GM18499 (cell line): Measurements from ENCODE around the gene HYAL3.
"Not testable (repeated sequence)": the region's sequence is repeated elsewhere in the genome, so short reads cannot be mapped to it uniquely, and the experiment has no call there.

Experiments
- ATAC-seq: cut with Tn5 transposase; IDR thresholded peaks from one replicate; pipeline ENCODE4 v1.9.1; 2021; ENCODE audit warnings: moderate number of reproducible peaks; ENCODE audit not compliant: insufficient read depth, unreplicated experiment

HYAL3 gene

DNA sequence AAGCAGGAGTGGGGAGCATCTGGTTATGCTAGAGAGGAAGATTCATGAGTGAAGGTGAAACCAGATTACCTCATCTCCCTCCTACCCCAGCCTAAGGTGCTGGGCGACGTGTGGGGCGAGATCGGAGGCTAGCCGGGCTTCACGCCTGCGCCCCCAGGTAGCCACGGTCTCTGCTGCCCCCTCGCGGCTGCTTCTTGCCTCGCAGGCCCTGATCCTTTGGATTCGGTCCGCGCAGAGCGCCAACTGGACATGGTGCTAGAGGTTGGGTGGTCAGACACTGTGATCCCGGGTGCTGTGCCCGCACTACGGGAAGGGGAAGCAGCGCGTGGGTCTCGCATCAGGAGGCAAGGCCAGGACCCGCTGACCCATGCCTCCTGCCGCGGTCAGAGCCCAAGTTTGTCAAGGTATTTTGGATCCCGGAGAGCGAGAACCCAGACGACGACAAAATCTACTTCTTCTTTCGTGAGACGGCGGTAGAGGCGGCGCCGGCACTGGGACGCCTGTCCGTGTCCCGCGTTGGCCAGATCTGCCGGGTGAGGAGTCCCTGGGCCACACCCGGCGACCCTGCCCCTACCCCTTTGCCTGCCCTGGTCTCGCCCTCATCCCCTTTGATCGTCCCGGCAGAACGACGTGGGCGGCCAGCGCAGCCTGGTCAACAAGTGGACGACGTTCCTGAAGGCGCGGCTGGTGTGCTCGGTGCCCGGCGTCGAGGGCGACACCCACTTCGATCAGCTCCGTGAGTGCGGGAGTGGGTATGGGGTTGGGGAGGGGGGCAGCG lies 26.1 kb downstream of the HYAL3 start:
- peak; percentile 85 for ATAC-seq

DNA sequence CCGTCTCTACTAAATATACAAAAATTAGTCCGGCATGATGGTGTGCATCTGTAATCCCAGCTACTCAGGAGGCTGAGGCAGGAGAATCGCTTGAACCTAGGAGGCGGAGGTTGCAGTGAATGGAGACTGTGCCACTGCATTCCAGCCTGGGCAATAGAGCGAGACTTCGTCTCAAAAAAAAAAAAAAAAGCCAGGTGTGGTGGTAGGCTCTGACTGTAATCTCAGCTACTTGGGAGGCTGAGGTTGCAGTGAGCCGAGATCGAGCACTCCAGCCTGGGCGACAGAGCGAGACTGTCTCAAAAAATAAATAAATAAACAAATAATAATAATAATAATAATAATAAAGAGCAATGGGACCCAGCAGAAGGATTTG lies 26.7 kb downstream of the HYAL3 start:
- not testable (repeated sequence) for ATAC-seq

DNA sequence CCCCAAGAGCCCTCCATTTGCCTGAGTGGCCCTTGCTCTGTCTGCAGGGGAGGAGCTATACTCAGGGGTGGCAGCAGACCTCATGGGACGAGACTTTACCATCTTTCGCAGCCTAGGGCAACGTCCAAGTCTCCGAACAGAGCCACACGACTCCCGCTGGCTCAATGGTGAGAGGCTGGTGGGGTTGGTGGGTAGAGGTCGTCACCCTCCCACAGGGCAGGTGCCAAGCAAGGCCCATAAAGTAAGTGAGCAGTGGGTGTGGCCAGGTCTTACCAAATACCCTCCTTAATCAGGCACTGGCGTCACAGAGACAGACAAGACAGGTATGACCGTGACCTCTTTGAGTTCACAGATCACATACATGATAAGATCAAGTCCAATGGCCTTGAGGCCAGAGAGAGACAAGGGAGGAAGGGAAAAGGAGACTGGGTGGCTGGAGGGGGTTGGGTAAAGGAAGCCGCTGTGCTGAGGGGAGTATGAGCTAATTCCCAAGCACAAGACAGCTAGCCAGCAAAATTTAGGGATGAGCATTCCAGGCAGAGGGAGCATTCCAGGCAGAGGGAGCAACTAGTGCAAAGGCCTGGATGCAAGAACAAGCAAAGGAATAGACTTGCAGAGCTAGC lies 27.8 kb downstream of the HYAL3 start:
- ATAC-seq, result no peak

DNA sequence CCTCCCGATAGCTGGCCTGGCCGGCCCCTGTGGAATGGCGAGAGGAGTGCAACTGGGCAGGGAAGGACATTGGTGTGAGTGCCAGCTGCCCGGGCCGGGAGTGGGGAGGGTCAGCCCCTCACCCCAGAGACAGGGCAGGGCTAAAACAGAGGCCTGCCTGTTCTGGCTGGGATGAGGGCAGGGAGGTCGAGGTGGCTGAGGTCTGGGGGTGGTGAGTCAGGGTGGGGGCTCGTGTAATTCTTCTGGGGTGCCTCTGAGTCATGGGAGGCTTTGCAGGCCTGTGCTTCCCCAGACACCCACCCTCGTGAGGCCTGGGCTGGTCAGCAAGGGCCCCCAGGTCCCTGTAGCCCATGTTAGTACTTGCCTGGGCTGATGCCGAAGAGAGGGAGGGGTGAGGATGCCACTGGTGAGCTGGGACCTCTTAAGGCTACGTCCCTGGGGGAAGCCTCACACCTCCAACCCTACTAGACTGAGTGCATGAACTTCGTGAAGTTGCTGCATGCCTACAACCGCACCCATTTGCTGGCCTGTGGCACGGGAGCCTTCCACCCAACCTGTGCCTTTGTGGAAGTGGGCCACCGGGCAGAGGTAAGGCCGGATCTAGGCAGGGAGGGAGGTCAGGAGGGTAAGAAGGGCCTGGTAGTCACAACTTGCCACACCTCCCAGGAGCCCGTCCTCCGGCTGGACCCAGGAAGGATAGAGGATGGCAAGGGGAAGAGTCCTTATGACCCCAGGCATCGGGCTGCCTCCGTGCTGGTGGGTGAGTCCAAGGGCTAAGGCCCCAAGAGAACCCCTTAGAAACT lies 28.6 kb downstream of the HYAL3 start:
- ATAC-seq, result no peak

DNA sequence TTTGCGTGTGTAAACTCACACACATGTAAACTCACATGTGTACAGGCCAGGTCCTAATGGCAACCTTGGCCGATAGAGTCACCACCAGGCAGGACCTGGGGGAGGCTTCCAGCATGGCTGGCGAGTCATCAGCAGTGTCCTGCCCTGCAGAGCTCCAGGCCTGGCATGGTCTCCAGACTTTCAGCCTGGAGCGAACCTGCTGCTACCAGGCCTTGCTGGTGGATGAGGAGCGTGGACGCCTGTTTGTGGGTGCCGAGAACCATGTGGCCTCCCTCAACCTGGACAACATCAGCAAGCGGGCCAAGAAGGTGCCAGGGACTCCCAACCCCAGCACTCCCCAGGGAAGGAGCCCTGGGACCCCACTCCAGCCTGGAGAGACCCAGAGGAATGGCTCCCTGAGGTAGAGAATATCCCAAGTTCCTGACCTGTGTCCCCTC lies 29.2 kb downstream of the HYAL3 start:
- ATAC-seq, result no peak

DNA sequence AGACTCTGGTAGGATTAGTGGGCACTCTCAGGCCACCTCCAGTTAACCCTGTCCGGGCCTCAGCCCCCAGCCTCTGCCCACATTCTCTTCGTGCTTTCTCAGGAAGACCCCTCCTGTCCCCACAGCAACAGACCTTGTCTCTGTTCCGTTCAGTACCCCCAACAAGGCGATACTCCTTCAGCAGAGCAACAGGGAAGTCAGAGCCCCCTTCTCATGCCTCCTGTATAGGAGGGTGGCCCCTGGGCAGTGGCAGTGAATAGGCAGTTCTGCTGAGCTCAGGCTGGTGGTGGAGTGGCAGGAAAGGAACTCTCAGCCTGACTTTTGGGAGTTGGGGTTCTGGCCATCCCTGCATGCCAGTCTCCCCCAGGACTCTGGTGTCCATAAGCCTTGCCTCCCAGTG lies 29.7 kb downstream of the HYAL3 start:
- ATAC-seq, result no peak

DNA sequence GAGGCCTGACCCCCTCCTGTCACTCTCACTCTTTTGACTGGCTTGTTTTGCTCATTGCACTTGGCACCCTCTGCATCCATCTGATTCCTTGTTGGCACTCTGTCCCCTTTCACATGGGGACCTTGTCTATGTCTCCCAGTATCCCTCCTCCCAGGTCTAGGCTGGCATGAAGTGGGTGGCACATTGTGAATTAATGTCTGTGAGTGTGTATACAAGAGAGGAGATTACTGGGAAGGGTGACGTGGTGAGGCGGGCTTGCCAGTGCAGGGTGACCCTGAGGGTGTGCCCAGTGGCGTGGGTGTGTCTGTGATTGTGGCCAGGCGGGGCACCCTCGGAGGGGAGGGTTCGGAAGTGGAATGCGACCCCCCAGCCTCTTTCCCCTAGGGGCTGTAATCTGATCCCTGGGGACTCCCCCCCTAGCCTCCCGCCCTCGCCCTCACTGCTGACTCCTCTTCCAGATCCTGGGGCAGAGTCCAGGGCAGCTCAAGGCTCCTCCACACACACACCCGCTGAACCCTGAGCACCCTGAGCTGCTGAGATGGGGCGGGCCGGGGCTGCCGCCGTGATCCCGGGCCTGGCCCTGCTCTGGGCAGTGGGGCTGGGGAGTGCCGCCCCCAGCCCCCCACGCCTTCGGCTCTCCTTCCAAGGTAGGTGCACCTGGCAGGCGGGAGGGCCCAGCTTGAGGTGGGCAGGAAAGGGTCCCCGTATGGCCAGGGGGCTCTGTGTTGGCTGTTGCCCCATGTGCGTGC lies 30.3 kb downstream of the HYAL3 start, which contains the start of gene SEMA3B:
TSS of gene SEMA3B (plus strand) at position 445 of the 749 bp plus-strand sequence. CDS start at position 539, 94 bp downstream.
- ATAC-seq, result no peak

DNA sequence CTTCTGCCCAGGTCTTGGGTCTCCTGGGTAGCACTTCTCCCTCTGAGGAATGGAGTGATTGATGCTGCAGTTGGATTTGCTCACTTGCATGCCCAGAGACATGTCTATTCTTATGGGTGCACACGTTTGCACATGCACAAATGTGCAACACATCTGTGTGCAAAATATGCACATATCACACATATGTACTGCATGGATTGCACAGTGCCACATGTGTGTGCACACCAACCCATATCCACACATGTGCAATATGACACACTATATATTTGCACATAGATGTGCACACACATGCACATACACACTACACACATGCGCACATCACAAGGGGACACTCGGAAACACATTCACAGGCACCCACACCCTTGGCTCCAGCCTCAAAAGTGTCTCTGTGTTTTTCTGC lies 30.9 kb downstream of the HYAL3 start:
- no peak for ATAC-seq

DNA sequence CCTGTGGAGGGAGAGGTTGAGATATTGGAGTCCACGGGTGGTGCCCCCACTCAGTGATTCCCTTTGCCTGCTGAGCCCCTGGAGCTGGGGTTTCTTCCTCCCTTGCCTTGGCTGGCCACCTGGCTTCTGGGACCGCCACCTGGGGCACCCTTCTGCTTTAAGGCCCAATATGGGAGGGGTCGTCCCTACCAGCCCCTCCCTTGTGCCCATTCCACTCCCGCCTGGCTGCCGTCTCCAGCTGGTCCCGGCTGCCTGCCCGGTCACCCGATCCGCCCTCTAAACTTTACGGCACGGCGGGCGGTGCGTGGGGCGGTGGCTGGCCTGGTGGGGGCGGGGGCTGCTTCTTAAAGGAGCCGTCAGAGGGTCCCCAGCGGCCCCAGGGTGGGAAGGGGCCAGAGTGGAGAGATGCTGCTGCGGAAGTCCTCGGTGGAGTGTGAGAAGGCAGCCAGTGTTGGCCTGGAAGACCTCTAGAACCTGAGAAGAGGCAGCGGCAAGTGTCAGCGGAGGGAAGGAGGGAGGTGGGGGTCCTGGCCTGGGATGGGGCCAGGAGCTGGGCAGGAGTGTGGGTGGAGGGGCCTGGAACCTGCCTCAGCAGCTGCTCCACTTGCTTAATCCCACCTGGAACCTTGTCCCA lies 31.8 kb downstream of the HYAL3 start:
- ATAC-seq, result no peak

DNA sequence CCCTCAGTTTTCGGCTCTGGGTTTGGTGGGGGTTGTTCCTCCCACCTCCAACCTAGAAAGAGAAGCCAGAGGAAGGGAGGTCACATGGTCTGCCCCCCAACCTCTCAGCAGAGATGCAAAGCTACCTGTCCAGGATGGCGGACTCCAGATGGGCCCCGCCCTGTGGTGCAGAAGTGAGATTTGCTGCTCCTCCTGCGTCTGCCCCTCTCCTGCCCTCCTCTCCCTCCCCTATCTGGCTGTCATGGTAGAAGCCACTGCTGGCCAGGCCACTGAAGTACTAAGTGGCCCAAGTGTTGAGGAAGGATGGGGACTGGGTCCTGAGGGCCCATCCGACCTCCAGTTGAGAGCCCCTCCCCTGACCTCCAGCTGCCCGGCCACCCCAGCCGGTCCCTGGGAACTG lies 32.4 kb downstream of the HYAL3 start:
- ATAC-seq, result no peak

DNA sequence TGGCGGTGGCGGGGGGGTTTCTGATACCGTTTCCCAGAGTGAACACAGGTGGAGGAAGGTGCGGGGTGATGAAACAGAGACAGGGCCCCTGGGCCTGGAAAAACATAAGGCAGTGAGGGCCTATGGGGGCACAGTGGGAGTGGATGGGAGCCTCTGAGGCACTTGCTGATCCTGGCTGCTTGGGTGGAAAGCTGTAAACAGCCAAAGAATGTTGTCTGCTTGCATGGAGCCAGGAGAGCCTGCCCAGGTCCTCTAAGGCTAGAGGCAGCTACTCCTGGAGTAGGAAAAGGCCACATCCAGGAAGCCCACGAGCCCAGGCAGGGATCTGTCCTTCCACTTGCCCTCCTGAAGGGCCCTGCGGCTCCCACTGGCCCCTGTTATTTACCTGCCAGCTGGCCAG lies 33.2 kb downstream of the HYAL3 start:
- no peak for ATAC-seq

DNA sequence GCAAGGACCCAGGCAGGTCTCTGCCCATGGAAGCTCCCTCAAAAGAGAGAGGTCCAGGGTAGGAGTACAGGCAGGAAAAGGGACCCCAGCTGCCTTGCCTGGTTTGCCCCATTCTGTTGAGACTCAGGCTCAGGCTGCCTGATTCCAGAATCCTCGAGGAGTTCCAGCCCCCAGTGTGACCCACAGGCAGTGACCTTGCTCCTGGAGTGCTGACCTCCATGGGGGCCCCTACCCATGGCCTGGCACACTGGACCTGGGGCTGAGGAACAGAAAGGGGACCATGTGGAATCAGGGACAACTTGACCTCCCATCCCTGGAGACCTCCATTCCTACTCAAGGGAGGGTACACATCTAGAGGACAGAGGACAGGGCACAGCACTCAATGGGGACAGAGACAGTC lies 33.6 kb downstream of the HYAL3 start:
- ATAC-seq, result no peak

DNA sequence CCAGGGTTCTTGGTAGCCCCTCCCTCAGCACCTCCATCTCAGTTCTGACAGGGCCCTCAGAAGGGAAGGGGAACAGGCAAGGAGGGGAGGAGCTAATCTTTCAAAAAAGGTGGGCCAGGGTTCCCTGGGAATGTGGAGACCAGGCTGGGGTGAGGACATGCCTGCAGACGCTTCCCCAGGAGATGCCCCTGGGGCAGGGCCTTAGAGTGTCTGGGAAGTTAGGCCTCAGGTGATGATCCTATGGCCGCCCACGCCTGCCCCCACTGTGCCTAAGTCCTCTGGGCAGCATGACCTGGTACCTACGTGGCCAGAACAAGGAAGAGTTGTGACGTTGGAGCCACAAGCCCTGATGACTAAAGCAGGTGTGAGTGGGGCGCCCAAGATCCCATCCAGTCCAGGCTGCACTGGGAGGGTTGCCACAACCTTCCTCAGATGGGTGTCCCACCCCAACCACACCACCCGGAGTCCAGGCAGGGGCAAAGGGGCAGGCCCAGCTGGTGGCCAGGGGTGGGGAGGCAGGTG lies 34.2 kb downstream of the HYAL3 start:
- no peak for ATAC-seq

DNA sequence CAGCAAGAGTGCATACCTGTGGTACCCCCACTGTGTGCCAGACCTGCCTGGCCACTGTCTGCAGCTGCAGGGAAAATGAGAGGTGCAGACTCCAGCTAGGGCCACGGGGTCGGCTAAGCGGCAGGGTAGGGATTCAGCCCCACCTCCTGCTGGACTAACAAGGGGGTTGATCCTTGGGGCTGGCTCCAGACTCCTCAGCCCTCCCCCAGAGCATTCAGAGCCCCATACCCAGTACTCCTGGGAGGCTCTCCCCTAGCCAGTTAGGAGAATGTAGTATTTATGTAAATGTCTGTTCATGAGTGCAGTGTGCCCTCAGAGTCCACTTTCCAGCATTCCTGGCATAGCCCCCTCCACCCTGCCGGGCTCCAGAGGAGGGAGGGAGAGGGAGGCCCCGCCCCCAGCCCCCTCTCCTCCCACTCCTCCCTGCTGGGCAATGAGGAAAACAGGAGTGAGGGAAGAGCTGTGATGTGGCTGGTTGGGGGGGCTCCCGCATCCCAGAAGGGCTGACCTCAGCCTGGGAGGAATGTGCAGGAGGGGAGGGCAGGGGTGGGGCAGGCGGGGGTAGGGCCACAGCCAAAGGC lies 34.7 kb downstream of the HYAL3 start:
- ATAC-seq, result no peak

DNA sequence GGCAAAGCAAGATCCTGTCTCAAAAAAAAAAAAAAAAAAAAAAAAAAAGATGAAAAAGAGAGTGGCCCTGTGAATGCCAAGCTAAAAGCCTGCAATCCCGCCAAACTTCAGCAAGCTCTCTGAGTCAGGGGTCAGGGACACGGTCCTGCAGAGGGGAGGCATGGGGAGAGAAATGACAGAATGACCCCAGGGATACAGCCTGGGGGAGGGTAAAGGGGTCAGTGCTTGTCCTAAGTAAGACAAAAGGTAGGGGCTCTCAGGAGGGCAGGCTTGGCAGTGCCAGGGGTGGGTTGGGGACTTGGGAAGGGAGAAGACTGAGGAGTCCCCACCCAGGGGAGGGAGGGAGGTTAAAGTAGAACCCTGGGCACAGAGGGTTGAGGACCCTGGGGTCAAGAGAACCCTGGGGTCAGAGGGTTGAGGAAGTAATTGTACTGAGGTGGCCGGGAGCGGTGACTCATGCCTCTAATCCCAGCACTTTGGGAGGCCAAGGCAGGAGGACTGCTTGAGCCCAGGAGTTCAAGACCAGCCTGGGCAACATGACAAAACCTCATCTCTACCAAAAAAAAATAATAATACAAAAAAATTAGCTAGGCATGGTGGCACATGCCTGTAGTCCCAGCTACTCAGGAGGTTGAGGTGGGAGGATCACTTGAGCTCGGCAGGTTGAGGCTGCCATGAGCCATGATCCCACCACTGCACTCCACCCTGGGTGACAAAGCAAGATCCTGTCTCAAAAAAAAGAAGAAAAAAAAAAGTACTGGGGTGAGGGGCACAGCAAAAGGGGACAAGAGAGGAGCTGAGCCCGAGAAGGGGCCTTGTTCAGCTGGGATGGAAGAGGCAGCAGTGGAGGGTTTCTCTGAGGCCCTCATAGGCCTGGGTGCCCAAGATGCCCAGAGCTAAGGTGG lies 35.5 kb downstream of the HYAL3 start:
- ATAC-seq, result no peak

DNA sequence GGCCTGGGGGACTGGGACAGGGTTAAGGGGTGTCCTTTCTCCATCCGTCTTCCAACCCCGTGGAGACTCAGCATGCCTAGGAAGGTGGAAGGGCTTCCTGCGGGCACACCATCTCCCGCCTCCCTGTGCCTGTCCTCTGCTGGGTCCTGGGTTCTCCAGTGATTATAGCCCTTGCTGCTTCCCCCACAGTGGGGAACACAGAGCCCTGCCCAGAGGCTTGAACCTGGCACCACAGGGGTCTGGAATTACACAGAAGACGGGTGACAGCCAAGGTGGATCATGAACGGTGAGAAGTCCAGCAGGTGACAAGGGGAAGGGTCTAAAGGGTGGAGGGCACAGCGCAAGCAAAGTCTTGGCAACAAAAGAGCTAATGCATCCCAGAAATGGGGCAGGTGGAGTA lies 36.4 kb downstream of the HYAL3 start:
- no peak for ATAC-seq

DNA sequence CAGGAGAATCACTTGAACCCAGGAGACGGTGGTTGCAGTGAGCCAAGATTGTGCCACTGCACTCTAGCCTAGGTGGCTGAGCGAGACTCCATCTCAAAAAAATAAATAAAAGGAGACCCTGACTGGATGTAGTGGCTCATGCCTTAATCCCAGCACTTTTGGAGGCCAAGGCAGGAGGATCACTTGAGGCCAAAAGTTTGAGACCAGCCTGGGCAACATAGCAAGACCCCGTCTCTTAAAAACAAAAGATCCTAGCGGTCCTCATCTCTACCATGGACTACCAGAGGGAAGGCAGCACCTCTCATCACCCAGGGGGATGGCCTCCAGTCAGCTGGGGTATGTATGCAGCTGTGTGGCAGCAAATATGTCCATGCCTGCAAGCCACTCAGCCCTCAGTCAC lies 37.0 kb downstream of the HYAL3 start:
- ATAC-seq, result not testable (repeated sequence)

DNA sequence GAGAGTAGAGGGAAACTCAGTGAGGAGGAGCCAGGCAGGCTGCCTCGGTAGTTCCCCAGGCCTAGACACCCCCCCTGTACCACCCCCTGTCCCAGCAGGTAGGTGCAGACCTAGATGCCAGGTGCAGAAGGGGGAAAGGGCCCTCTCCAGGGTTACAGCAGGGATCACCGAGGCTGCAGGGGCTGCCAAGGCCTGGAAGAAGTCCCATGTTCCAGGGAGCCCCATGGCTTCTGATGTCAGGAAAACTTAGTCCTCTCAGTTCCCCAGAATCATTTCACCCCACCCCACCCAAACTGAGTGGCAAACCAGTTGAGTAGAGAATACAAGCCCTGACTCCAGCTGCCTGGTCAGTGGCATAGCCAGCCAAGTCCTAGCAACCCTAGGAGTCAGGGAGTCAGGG lies 37.7 kb downstream of the HYAL3 start:
- no peak for ATAC-seq
